NB4 (cell line): ENCODE measurements around the gene TMEM219.

ENCODE experiments used
- CTCF ChIP-seq: IDR thresholded peaks from one replicate; pipeline ENCODE4 v1.5.1; 2012; ENCODE audit warnings: low read depth, low read length
- MAX ChIP-seq: IDR thresholded peaks from 2 replicates; pipeline ENCODE4 v1.6.1; 2011; ENCODE audit warnings: low read depth, low read length
- MYC ChIP-seq: IDR thresholded peaks from 2 replicates; pipeline ENCODE4 v1.6.1; 2011; ENCODE audit warnings: low read depth, low read length

- TF ChIP-seq MYC (no peak), CTCF (no peak), MAX (no peak)
These were observed 25.1 kb downstream of the TMEM219 start for GRCh38 chr16:29986931-29987330.
